Adrenal gland (tissue), 5 donors: ENCODE results near the gene GPC6.

ENCODE experiments used
- POLR2A ChIP-seq, 2 donors: fragments of 450-650 bp; IDR thresholded peaks; one replicate each; pipeline ENCODE4 v1.6.1; 2017; ENCODE audit warnings: antibody characterized with exemption in 2 of 2, mild to moderate bottlenecking in 2 of 2, moderate library complexity in 1 of 2
- TF ChIP-seq, protein P1 (sequence below), 6 experiments: fragments of 450-650 bp in 4 of 6; fragments of 200-600 bp in 2 of 6; sonication (generic) in 1 of 6; IDR thresholded peaks; 1 replicate in 5 of 6; 2 replicates in 1 of 6; pipeline versions ENCODE4 v1.5.1 to v1.8.0; 2016 to 2021; ENCODE audit warnings: antibody characterized with exemption in 6 of 6, mild to moderate bottlenecking in 2 of 6, moderate library complexity in 1 of 6
- donor health status: DM: no; HTN: no; CAD: no.

DNA sequence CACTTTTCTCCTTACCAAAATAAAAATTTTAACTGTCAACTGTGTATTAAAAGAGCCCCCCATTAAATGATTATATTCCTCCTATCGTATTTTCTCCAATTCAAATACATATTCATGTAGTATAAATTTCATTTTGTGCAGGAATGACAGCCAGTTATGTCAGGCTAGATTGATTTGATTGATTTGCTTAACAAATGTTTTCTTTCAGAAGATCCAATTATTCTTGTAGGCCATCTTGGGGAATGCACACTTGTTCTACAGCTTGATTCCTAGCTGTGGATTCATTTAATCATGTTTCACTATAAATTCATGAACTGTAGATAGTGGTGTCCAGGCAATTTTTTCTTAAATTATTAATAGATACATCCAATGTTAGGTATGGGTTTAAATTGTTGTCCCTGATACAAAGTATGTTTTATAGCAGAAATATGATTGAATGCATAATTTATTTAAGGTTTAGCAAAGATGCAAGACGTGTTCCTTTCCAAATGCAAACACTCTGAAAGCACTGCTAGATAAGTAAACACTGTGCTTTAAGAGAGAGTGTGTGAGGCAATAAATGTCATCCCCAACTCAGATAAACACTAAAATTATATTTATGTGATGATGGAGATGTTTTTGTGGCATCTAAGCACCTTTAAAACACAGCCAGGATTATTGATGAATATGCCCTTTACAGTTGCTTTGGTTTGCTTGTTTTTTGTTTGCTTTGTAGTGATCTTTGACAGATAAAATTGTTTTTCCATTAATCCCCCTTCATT is 721.7 kb downstream of the GPC6 start:
- TF ChIP-seq, protein P1, sequence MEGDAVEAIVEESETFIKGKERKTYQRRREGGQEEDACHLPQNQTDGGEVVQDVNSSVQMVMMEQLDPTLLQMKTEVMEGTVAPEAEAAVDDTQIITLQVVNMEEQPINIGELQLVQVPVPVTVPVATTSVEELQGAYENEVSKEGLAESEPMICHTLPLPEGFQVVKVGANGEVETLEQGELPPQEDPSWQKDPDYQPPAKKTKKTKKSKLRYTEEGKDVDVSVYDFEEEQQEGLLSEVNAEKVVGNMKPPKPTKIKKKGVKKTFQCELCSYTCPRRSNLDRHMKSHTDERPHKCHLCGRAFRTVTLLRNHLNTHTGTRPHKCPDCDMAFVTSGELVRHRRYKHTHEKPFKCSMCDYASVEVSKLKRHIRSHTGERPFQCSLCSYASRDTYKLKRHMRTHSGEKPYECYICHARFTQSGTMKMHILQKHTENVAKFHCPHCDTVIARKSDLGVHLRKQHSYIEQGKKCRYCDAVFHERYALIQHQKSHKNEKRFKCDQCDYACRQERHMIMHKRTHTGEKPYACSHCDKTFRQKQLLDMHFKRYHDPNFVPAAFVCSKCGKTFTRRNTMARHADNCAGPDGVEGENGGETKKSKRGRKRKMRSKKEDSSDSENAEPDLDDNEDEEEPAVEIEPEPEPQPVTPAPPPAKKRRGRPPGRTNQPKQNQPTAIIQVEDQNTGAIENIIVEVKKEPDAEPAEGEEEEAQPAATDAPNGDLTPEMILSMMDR (IDR thresholded peaks at IDR 0.05) = no peak
- TF ChIP-seq POLR2A (IDR thresholded peaks at IDR 0.05) = no peak
